NCI-H187 (cell line): Measurements from ENCODE around the gene SLC25A3.
A peak's percentile ranks its signal among the peaks of the same experiment; 100 is the strongest.
"Not testable (repeated sequence)": the region's sequence is repeated elsewhere in the genome, so short reads cannot be mapped to it uniquely, and the experiment has no call there.

Experiments used
- DNase-seq, 2 experiments: peaks; one replicate each; lab custom pipeline; 2025; lab: John Stamatoyannopoulos, UW

The SLC25A3 gene

DNA sequence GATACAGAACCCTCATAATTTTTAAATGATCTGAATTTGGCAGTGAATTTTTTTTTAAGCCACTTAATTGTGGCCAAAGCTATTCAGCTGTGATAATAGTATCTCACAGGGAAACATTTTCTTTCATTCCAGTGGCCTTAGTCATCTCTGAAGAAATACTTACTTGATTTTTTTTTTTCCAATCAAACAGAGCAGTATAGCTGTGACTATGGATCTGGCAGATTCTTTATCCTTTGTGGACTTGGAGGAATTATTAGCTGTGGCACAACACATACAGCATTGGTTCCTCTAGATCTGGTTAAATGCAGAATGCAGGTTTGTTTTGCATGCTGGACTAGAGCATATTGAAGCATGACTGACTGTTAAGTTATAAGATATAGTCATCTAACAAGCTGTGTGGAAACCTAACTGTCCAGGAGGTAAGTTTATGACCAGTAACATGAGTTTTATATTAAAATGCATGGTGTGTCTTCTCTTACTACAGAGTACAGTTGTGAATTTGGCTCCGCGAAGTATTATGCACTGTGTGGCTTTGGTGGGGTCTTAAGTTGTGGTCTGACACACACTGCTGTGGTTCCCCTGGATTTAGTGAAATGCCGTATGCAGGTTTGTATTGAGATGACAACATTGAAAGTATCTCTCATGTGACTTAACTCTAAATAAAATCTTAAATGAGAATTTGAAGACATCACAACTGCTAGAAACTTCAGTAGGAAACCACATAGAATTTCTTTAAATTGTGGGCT lies 1.9 kb downstream of the SLC25A3 start:
- no peak for DNase-seq

GRCh38 chr12:98597313-98597712 lies 3.8 kb downstream of the SLC25A3 start:
- DNase-seq: not testable (repeated sequence)

DNA sequence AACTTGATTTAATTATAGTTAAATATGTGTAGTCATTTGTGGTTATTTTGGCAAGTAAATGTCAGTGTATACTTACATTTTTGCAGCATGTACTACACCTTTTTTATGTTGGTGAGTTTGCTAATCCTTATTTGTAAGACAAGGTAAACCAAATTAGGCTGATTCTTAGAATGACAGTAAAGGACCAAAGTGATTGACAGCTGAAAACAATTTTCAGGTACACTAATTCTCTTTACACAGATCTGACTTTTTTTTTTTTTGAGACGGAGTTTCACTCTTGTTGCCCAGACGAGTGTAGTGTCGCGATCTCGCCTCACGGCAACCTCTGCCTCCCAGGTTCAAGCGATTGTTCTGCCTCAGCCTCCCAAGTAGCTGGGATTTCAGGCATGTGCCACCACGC lies 8.4 kb downstream of the SLC25A3 start:
- DNase-seq: no peak

GRCh38 chr12:98606359-98606988 lies 13.0 kb downstream of the SLC25A3 start:
- no peak for DNase-seq

- no peak for DNase-seq
Observed at GRCh38 chr12:98610596-98610995, 17.1 kb downstream of the SLC25A3 start.

DNA sequence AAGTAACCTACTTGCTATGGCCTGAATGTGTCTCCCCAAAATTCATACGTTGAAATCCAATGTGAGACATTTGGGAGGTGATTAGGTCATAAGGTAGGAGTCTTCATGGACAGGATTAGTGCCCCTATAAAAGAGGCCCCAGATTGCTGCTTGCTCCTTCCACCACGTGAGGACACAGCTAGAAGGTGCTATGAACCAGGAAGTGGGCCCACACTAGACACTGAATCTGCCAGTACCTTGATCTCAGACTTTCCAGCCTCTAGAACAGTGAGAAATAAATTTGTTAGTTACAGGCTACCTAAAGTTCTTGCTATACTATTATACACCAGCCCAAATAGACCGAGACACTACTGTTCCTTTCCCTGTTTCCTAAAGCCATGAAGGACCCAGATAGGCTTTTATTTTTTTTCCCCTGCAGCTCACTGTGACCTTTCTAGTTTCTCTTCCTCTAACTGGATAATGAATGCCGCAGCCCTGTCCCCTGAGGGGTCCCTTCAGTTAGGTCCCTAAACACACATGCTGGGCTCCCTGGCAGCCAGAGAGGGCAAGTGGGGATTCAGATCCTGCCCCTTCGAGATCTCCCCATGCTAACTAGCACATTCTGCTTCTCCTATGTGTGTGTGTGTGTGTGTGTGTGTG lies 19.3 kb downstream of the SLC25A3 start:
- no peak for DNase-seq

DNA sequence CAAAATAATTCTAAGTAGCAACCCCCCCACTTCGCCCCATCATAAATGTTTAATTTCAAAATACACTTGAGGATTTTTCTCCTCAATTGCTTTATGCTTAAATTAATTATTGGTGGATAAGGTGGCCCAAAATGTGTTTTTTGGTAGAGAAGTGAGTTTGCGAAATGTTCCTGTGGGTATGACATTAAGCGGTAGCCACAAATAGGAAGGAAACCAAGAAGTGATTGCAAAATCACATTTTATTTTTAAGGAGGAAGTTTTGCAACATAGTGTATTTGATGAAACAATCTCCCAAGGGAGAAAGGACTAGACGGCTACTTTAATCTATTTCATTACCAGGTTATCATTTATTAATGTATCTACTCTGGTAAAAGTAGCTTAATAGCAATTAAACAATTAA lies 25.5 kb downstream of the SLC25A3 start:
- DNase-seq: no peak

GRCh38 chr12:98635657-98636323 lies 42.3 kb downstream of the SLC25A3 start:
- peak; percentile 73 to 80 for DNase-seq

GRCh38 chr12:98637068-98637467 lies 43.6 kb downstream of the SLC25A3 start:
- DNase-seq: no peak

- DNase-seq: no peak
Observed at GRCh38 chr12:98638009-98638408, 44.5 kb downstream of the SLC25A3 start.

GRCh38 chr12:98639491-98639890 lies 46.0 kb downstream of the SLC25A3 start:
- no peak for DNase-seq

- not testable (repeated sequence) for DNase-seq
Observed at GRCh38 chr12:98642801-98643200, 49.3 kb downstream of the SLC25A3 start.

- no peak for DNase-seq
Observed at GRCh38 chr12:98644433-98644711, 50.9 kb downstream of the SLC25A3 start.

DNA sequence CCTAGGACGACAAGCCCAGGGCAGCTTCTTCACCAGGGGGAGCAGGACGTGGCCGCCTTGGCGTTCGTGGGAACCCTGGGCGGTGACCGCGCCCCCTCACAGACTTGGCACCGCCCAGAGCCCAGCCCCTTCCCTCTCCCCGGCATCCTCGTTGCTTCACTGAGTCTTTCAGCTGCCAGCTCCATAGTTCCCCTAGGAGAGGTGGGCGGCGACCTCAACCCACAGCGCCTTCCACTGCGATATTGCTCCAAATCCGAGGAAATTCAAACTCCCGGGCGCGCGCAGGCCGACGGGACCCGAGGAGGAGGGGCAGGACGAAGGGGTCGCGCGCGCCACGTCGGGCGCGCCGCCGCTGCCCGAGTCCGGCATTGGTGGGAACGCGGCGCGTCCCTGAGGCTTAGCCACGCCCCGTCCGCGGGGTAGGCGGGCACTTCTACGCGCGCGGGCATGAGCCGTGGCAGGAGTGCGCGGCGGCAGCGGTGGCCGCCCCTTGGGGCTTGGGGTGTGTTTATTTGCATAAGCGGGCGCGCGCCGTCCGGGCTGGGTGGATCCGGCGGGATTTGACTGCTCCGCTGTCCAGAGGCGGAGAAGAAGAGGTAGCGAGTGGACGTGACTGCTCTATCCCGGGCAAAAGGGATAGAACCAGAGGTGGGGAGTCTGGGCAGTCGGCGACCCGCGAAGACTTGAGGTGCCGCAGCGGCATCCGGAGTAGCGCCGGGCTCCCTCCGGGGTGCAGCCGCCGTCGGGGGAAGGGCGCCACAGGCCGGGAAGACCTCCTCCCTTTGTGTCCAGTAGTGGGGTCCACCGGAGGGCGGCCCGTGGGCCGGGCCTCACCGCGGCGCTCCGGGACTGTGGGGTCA lies 51.5 kb downstream of the SLC25A3 start, which contains the start of the genes APAF1 and IKBIP:
Gene APAF1, plus strand, starts transcription at position 579 of the 860 bp plus-strand sequence. CDS start 3,070 bp downstream, outside the sequence.
Gene IKBIP, minus strand, starts transcription at position 77 of the 860 bp plus-strand sequence. CDS start 87 bp downstream, outside the sequence.
- DNase-seq: peak; percentile 95 to 96

GRCh38 chr12:98645572-98646067 lies 52.1 kb downstream of the SLC25A3 start:
- DNase-seq: no peak

DNA sequence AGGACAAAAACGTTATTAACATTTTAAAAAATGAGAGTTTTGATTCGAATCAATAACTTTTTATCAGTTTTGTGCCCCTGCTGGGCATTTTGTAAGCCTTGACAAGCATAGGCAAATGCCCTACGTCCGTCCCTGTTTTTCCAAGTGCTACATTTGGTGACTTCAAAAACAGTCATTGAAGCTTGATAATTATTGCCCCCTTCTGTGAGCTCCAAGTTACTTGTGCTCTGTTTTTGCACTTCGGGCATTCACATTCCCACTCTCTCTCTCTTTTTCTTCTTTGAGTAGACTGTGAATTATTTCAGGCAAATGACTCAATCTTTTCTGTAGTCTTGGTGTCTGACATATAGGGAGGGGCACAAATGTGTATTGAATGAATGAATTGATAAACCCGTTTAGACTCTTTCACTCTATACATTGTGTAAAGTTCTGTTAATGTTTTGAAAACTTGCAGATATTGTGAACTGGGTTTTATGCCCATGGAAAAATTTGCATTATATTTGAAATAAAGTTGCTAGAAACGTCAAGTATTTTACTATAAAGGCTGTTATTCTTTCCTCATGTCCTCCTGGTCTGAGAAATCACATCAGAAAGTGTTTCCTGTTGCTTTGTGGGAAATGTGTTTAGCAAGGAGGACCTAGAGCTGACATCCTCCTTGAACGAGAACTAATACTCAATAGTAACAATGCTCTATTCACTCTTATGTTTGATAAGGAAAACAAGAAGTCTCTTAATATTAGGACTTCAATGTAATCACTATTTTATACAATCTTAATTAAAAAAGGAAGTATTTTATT lies 53.0 kb downstream of the SLC25A3 start:
- DNase-seq: no peak

- no peak for DNase-seq
Observed at GRCh38 chr12:98651328-98651727, 57.8 kb downstream of the SLC25A3 start.

DNA sequence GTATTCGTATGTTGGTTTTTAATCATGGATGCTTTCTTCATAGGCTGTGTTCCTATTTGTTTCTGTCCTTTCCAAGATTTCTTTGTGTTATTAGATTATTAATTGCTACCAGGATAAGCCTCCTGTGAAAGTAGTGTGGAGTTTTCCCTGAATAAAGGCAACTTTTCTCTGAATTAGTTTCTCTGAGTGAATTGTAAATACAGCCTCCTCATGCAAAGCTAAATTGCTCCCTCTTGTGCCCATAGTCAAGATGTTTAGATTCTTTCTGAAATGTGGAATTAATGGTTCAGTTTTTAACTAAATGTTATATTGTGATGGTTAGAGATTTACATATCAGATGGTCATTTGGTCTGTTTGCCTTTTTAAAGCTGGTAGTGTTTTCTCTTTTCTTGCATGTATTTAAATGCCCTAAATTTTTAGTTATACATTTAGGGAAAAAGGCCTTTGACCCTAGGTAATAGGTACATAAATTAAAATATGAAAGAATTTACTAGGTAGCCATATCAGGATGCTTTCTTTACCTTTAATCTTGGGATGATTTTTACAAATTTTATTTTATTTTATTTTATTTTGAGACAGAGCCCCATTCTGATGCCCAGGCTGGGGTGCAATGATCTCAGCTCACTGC lies 60.5 kb downstream of the SLC25A3 start:
- DNase-seq: no peak
